DMS79 treated with DMSO at 0.1 percent for 48 hours (cell line): ENCODE results near the gene SCCPDH.
"Not testable (repeated sequence)": the region's sequence is repeated elsewhere in the genome, so short reads cannot be mapped to it uniquely, and the experiment has no call there.

Experiments
- DNase-seq: peaks from one replicate; lab custom pipeline; 2025; lab: John Stamatoyannopoulos, UW

SCCPDH gene, protein sequence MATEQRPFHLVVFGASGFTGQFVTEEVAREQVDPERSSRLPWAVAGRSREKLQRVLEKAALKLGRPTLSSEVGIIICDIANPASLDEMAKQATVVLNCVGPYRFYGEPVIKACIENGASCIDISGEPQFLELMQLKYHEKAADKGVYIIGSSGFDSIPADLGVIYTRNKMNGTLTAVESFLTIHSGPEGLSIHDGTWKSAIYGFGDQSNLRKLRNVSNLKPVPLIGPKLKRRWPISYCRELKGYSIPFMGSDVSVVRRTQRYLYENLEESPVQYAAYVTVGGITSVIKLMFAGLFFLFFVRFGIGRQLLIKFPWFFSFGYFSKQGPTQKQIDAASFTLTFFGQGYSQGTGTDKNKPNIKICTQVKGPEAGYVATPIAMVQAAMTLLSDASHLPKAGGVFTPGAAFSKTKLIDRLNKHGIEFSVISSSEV

DNA sequence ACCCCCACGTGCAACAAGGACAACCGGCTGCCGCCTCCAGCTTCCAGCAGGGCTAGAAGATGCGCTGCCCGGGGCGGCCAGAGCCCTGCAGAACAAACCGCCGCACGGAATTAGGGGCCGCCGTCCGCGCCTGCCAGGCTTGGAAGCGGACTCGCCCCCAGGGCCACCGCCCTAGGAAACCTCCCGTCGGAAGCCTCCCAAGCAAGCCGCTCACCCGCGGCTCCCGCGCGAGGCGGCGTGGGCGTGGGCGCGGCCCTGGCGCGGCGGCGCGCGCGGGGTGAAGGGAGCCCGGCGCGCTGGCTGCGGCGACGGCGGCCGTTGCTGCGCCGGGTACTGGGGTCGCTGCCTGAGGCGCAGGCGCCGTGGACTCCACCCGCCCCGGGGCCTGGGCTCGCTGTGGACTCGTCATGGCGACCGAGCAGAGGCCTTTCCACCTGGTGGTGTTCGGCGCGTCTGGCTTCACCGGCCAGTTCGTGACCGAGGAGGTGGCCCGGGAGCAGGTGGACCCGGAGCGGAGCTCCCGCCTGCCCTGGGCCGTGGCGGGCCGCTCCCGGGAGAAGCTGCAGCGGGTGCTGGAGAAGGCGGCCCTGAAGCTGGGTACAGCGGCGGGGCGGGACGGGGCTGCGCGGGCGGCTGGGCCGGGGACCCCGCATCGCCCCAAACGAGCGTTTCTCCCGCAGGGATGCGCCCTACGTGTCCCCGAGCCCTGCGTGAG is at the start of gene SCCPDH:
Gene SCCPDH (plus strand): TSS at position 394 of the 715 bp plus-strand sequence. CDS start 14 bp downstream, at position 408.
- DNase-seq, result peak; percentile 71

DNA sequence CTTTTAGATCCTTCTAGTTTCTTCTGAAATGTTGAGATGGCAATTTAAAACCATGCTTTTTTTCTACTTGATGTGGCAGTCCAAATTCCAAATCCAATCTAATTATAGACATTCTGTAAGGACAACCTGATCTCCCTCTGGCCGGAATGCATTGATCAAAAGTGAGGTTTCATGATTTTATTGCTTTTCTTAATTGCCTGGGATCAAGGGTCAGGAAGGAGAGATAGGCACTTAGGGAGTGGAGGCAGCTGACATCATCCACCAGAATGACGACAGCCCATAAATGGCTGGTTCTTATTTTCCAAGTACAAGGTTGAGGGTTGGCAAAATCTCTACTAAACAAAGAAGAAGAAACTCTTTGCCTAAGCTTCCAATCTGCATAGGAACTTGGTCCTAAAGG is 46.4 kb upstream of the SCCPDH start:
- no peak for DNase-seq

DNA sequence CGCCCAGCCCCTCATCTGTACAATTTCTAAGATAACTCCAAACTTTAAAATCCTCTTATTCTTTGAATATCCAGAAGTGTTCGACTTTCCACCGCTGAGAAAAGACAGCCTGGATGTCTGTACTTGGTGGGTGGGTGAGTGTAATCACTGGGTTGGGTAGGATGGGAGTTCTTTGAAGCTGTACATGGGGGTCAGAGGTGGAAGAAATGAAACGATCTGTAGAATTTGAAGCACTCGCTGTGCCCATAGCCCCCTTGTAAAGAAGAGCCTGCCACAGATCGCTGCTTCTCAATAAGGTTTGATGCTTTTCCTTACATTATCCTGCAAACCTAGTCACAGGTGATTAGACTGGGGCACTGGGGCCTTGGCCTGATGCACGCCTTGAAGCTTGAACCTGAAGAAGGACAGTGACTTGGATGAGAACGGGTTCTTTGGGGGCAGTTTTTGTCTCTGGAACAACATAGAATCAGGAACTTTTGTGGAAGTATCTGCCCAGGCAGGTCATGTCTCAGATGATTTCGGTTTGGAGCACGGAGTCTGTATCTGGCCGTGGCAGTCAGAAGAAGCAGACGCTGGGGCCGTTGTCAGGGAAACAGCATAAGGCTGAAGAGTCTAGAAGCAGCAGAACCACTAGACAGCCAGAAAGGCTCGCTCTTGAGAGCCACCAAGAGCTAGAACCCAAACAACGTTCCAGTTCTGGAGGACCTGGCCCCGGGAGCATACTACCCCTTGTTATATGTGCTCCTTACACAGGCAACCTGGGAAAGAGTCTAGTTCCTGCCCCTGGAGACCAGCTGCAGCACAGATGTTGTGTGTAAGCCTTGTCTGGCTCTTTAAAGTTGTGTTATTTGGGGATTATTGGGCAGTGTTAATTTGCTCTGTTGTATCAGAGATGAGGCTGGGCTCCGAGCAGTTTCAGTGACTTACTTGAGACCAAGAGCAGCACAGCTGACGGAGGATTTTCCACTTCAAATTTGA is 45.1 kb upstream of the SCCPDH start:
- DNase-seq, result peak; percentile 15

GRCh38 chr1:246679794-246680177 is 44.4 kb upstream of the SCCPDH start:
- DNase-seq, result no peak

DNA sequence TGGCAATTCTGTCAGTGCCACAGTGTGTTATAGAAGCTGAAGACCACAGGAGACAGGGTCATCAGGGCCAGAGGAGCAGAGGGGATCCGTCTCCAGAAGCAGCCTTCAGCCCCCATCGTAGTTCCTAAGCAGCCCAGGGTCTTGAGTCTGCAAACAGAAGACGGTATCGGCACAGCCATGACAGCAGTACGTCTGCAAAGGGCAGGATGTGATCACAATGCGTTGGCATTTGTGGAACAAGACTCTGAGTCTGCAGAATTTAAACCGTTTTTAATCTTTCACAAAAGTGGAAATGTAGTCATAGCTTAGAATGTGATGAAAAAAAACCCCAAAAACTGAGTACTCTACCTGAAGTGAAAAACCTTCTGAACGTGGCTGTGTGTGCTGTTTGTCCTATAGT is 44.0 kb upstream of the SCCPDH start:
- DNase-seq, result no peak

DNA sequence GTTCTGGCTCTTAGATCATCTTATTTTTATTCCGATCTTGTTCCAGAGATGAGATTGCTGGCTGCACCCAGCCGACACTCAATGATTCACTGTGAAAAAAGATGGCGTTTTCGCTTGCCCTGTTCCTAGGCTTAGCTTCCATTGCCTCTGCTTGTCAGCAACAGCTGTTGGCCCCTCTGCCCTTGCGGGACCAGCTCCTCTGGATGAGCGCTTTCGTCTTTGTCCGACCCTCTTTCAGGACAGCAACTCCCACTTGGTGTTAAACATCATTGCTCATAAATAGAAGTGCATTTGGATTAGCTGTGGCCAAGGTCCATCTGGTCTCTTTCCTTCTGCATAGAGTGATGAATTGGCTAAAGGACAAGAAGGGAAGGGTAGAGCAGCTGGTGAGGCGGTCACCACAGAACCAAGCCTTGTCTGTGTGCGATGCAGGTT is 43.5 kb upstream of the SCCPDH start:
- DNase-seq, result no peak

DNA sequence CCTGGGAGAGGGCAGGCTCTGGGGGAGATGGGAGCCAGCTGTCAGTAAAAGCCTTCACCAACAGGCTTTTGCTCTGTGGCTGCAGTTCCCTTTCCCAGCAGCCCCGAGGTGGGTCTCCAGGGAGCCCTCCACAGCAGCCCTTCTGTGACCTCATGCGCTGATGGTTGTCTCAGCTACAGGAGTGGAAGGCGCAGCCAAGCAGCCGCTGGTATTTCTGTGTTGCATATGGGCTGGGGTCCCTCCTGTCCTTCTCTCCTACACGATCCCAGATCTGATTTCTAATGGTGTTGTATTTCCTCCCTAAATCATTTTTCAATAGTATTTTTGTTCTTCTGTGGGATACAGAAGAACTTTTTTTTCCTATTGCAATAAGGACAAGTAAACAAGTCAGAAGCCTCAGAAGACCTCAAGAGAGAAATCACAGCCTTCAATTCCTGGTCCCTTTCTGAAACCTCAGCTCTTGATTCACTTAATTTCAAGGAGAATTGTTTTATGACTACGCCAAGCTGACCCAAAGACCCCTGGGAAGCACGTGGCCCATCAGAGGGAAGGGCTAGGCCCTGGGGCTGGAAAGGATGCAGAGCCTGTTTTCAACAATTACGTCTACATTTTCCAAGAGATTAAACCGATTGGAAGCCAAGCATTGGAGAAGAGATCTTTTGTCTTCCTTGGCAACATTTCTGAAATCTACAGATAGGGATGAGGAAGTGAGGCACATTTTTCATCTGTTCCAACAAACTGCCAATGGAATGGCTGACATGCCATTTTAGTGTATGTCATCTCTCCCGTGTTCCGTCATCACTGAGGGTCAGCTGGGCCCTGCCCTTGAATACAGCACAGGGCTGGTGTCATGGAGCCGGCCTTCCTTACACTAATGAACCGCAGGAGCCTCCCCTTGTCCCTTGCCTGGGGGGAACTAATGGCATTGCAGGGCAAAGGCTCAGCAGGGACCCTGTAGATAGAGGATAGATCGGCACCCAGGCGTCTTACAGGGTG is 42.0 kb upstream of the SCCPDH start:
- DNase-seq, result no peak

DNA sequence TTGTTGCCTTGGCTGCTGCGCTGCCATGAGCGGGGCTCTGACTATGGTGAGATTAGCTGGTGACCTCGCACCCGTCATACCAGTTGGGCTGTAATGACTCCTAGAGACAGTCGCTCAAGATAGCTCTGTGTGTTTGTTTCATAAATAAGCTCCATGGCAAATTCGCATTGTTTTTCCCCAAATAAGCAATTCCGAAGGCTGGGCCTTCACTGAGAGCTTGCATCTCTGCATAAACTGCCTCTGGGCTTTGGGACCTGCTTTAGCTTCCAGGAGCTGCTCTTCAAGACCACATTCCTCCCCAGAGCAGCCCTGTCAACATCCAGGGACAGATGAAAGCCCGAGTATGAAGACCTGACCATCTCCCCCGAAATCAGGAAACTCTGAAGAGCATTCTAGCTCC is 40.7 kb upstream of the SCCPDH start:
- DNase-seq, result no peak

DNA sequence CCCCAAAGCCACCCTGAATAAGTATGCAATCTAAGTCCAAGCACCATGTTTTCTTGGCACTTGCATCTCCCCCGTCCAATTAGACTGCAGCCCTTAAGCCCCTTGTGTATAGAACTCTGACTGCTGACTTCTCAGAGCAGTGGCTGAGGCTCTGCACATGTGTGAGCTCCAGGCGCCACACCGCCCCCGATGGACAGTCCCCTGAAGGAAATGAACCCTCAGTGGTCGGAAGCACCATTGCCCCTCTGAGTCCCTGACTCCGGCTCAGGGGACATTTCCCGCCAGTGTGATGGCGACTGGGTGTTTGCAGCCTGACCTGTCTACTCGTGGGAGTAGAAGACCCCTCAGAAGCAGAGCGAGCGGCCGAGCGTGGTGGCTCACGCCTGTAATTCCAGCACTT is 37.2 kb upstream of the SCCPDH start:
- DNase-seq, result no peak

- peak; percentile 84 for DNase-seq
Observed at GRCh38 chr1:246689409-246690008, 34.7 kb upstream of the SCCPDH start.

- DNase-seq, result peak; percentile 63
Observed at GRCh38 chr1:246690100-246690499, 34.1 kb upstream of the SCCPDH start.

GRCh38 chr1:246691622-246692495 is 32.4 kb upstream of the SCCPDH start:
- DNase-seq, result no peak

DNA sequence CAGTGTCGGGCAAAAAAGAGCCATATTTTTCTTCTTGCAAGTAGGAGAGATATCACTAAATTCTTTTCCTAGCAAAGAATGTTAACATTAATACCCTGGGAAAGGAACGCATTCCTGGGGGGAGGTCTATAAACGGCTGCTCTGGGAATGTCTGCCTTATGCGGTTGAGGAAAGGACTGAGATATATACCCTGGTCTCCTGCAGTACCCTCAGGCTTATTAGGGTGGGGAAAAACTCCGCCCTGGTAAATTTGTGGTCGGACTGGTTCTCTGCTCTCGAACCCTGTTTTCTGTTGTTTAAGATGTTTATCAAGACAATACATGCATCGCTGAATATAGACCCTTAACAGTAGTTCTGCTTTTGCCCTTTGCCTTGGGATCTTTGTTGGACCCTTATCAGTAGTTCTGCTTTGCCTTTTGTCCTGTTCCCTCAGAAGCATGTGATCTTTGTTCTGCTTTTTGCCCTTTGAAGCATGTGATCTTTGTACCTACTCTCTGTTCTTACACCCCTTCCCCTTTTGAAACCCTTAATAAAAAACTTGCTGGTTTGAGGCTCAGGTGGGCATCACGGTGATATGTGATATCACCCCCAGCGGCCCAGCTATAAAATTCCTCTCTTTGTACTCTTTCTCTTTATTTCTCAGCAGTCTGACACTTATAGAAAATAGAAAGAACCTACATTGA is 29.9 kb upstream of the SCCPDH start:
- DNase-seq, result not testable (repeated sequence)

GRCh38 chr1:246695136-246695535 is 29.1 kb upstream of the SCCPDH start:
- no peak for DNase-seq

- DNase-seq, result no peak
Observed at GRCh38 chr1:246695666-246696065, 28.5 kb upstream of the SCCPDH start.

DNA sequence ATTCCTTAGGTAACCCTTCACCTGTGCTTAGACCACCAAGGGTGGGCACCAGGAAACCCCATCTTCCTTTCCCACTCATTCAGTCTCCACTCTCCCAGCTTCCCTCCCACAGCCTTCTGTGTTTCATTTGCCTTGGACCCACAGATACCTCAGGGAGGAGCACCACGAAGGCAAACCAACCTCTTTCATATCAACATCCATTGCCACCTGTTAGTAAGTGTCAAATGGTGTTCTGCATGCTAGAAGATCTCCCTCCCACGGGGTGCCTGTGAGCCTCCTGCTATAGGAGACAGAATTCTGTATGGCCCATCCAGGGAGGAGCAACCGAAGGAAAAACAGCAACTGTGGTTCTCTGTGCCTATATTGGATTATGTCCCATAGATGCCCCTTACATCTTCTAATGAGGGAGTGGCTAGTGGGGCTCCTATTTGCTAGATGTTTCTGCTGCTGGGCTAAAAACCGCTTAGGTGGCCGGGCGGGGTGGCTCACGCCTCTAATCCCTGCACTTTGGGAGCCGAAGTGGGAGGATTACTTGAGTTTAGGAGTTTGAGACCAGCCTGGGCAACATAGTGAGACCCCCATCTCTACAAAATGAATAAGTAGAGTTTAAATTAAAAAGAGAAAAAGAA is 25.6 kb upstream of the SCCPDH start:
- no peak for DNase-seq

DNA sequence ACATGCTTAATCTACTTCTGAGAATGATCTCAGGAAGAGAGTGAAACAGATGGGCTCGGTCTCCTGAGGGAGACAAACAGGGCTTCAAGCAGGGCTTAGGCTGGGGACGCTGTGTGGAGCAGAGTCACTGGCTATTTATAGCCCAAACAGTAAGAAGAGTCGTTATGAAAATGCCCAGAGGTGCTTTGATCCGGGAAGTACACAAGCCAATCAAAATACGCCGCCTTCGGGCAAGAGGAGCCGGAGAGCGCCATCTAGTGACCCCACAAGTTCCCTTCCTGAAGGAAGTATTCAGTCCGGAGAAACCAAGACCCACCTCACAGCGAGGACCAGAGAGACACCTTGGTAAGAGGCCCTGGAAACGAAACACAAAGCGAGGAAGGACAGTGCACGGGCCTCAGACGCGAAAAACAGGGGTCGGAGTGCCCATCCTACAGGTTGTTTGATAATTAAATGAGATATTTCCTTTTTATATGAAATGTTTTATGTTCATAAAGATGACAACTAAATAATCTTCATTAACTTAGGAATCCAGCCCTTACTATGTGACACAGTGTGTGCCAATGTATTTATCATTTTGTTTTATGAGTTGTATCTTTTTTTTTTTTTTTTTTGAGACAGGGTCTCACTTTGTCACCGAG is 25.0 kb upstream of the SCCPDH start:
- DNase-seq, result peak; percentile 77

GRCh38 chr1:246703581-246703980 is 20.6 kb upstream of the SCCPDH start:
- peak; percentile 53 for DNase-seq
